Regular cardiac myocyte (primary cell): ENCODE measurements around the gene RABEP2. TPM values are rescaled to one million over a fixed set of nuclear protein-coding genes. Genes with fewer than 3 reads are reported as not detected.

Experiments
- total RNA-seq: library from RNA; depleted of rRNA; stranded (reverse); fragments of >200 nt; gene quantifications from 2 replicates; pipeline ENCODE4 v1.2.3, GENCODE V29; 2014

Gene RABEP2, protein sequence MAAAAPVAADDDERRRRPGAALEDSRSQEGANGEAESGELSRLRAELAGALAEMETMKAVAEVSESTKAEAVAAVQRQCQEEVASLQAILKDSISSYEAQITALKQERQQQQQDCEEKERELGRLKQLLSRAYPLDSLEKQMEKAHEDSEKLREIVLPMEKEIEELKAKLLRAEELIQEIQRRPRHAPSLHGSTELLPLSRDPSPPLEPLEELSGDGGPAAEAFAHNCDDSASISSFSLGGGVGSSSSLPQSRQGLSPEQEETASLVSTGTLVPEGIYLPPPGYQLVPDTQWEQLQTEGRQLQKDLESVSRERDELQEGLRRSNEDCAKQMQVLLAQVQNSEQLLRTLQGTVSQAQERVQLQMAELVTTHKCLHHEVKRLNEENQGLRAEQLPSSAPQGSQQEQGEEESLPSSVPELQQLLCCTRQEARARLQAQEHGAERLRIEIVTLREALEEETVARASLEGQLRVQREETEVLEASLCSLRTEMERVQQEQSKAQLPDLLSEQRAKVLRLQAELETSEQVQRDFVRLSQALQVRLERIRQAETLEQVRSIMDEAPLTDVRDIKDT
- total RNA-seq: 25.7 and 34.5 TPM in 2 replicates

DNA sequence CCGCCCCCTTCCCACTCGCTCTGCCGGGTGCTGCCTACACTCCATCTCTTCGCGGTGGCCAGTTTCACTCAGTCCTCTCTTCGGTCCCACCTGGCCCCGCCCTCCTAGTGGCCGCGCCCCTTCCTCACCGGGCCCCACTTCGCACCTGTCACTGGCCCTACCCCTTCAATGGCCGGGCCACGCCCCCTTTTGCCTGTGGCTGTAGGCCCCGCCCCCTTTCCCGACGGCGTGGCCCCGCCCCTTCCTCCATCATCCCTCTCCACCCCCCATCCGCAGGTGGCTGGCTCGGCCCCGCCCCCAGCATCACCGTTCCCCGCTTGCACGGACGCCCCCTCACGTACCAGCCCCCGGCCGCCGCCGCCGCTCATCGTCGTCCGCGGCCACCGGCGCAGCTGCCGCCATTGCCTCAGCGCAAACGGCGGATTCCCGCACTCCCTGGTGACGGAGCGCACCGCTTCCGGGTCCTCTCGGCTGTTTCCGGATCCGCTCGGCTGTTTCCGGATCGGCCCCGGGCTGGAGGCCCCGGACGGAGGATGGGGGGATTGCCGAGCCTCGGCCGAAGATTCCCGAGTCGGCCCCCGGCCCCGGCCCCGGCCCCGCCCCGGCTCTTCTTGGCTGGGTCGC lies at the start of gene RABEP2:
TSS of gene RABEP2 (minus strand) at position 477 of the 624 bp plus-strand sequence. CDS start at position 402, 75 bp downstream.

DNA sequence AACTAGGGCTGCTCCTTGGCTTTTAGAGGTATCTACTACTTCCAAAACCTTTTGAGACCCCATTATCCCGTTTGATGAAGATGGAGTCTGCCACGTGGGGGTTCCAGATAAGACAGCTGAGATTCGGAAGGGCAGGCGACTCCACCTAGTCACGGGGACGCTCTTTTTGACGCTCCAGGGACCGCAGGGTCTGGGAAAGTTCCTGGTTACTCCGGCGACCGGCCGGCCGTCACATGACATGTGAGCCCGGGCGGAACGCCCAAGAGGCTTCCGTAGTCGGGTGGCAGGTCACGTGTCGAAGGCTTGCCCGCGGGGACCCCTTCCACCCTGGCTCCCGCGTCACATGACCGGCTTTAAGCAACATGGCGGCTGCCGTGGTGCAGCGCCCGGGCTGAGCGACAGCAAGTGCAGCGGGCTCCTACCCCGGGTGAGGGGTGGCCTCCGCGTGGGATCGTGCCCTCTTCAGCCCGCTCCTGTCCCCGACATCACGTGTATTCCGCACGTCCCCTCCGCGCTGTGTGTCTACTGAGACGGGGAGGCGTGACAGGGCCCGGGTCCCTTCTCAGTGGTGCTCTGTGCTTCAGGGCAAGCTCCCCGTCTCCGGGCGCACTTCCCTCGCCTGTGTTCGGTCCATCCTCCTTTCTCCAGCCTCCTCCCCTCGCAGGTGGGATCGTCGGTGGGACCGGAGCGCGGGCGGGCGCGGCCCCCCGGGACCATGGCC lies 49.6 kb upstream of the RABEP2 start, which contains the start of gene SPNS1:
TSS of gene SPNS1 (plus strand) at position 342 of the 721 bp plus-strand sequence. CDS start at position 716, 374 bp downstream.

DNA sequence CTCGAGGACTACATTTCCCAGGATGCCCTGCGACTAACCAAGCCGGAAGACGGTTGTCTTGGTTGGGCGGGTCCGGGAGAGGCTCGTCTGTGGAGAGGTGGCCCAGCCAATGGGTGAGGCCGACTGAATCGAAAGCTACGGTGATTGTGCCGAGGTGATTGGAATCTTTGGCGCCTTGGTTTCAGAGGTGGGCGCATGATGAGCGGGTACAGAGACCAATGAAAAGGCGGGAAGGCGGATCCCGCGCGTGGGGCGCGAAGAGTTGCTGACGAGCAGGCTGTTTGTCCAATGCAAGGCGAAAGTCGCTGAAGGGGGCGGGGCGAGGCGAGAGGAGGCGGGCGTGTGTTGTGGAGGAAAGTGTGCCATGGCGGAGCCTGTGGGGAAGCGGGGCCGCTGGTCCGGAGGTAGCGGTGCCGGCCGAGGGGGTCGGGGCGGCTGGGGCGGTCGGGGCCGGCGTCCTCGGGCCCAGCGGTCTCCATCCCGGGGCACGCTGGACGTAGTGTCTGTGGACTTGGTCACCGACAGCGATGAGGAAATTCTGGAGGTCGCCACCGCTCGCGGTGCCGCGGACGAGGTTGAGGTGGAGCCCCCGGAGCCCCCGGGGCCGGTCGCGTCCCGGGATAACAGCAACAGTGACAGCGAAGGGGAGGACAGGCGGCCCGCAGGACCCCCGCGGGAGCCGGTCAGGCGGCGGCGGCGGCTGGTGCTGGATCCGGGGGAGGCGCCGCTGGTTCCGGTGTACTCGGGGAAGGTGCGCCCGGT lies 25.8 kb upstream of the RABEP2 start, which contains the start of gene NFATC2IP:
TSS of gene NFATC2IP (plus strand) at position 290 of the 762 bp plus-strand sequence. CDS start at position 365, 75 bp downstream.

DNA sequence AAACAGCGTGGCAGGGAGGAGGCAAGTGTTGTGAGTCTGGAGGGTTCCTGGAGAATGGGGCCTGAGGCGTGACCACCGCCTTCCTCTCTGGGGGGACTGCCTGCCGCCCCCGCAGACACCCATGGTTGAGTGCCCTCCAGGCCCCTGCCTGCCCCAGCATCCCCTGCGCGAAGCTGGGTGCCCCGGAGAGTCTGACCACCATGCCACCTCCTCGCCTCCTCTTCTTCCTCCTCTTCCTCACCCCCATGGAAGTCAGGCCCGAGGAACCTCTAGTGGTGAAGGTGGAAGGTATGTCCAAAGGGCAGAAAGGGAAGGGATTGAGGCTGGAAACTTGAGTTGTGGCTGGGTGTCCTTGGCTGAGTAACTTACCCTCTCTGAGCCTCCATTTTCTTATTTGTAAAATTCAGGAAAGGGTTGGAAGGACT lies 6.8 kb upstream of the RABEP2 start, which contains the start of gene CD19:
TSS of gene CD19 (plus strand) at position 171 of the 425 bp plus-strand sequence. CDS start at position 201, 30 bp downstream.

DNA sequence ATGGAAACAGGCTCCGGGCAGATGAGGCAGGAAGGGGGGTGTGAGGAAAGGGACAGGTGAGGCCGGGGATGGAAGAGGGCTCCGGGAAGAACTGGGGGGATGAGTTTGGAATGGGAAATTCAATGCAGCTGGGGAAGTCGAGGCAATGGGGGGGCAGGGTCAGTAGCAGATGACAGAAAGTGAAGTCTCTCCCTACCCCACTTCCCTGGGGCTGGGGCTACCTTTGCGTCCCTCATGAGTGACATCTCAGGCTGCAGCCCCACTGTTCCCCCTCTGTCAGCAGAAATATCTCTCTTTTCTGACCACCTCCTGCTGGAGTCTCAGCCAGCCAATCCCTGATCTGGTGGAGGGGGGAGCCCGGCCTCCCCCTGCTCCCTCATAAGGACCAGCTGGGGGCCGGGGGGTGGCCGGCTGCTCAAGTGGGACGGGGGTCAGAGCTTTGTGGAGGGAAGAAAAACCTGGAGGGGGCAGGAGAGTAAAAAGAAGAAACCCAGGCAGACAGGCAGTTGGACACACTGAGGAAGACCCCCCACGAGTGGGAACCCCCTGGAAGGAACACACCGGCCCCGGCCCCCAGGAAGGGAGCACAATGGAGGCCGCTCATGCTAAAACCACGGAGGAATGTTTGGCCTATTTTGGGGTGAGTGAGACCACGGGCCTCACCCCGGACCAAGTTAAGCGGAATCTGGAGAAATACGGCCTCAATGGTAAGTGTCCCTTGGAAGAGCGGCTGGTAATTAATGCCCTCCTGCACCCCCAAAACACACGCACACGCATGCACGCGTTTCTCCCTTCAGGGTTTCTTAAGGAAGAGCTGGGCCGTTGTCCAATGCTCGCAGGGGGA lies 46.7 kb downstream of the RABEP2 start, which contains the start of gene ATP2A1:
TSS of gene ATP2A1 (plus strand) at position 406 of the 844 bp plus-strand sequence. CDS start at position 590, 184 bp downstream.

Other genes with a start within 250 kb of the RABEP2 start
- 65.1 and 158 TPM in 2 replicates for gene EIF3C, start 213.8 kb downstream of the RABEP2 start, total RNA-seq
- 0.96 and 2.5 TPM in 2 replicates for gene NPIPB9, start 173.5 kb downstream of the RABEP2 start, total RNA-seq
- 22.0 and 25.5 TPM in 2 replicates for gene ATXN2L, start 102.2 kb downstream of the RABEP2 start, total RNA-seq
- gene TUFM, start 78.9 kb downstream of the RABEP2 start, total RNA-seq: 80.6 and 144 TPM in 2 replicates
- gene SH2B1, start 61.4 kb downstream of the RABEP2 start, total RNA-seq: 7.6 and 9.2 TPM in 2 replicates
- under 0.01 and 0.28 TPM in 2 replicates for gene ATP2A1, start 46.8 kb downstream of the RABEP2 start, total RNA-seq
- gene CD19, start 6.7 kb upstream of the RABEP2 start, total RNA-seq: not detected in 2 replicates
- 13.8 and 17.3 TPM in 2 replicates for gene NFATC2IP, start 25.7 kb upstream of the RABEP2 start, total RNA-seq
- gene SPNS1, start 49.5 kb upstream of the RABEP2 start, total RNA-seq: 24.8 and 26.5 TPM in 2 replicates
- gene LAT, start 59.8 kb upstream of the RABEP2 start, total RNA-seq: 0.28 and 0.77 TPM in 2 replicates